ENCODE results near the gene CHAD. TPM values are rescaled to one million over a fixed set of nuclear protein-coding genes. Genes with fewer than 3 reads are reported as not detected.

Gene CHAD, protein sequence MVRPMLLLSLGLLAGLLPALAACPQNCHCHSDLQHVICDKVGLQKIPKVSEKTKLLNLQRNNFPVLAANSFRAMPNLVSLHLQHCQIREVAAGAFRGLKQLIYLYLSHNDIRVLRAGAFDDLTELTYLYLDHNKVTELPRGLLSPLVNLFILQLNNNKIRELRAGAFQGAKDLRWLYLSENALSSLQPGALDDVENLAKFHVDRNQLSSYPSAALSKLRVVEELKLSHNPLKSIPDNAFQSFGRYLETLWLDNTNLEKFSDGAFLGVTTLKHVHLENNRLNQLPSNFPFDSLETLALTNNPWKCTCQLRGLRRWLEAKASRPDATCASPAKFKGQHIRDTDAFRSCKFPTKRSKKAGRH
- not detected for total RNA-seq

DNA sequence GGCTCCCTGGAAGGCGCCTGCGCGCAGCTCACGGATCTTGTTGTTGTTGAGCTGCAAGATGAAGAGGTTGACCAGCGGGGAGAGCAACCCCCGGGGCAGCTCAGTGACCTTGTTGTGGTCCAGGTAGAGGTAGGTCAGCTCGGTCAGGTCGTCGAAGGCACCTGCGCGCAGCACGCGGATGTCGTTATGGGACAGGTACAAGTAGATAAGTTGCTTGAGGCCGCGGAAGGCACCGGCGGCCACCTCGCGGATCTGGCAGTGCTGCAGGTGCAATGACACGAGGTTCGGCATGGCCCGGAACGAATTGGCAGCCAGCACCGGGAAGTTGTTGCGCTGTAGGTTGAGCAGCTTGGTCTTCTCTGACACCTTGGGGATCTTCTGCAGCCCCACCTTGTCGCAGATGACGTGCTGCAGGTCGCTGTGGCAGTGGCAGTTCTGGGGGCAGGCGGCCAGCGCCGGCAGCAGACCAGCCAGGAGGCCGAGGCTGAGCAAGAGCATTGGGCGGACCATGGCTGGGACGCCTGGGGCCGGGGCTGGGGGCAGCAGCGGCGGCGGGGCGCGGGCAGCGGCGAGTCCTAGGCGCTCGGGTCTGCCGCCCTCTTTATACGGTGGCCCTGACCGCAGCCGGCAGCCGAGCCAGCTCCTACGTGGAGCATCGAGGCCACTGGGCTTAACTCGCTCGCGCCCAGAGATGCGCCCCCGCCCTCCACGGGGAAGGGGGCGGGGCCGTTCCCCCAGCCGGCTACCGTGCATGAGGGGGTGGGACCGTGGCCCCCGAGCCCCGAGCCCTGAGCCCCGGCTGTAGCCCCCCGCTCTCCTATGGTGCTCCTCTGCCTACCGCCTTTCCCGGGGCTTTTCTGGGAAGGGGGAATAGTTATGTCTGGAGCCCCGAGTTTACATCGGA lies at the start of gene CHAD:
TSS of gene CHAD (minus strand) at position 577 of the 904 bp plus-strand sequence. CDS start at position 510, 67 bp downstream.

DNA sequence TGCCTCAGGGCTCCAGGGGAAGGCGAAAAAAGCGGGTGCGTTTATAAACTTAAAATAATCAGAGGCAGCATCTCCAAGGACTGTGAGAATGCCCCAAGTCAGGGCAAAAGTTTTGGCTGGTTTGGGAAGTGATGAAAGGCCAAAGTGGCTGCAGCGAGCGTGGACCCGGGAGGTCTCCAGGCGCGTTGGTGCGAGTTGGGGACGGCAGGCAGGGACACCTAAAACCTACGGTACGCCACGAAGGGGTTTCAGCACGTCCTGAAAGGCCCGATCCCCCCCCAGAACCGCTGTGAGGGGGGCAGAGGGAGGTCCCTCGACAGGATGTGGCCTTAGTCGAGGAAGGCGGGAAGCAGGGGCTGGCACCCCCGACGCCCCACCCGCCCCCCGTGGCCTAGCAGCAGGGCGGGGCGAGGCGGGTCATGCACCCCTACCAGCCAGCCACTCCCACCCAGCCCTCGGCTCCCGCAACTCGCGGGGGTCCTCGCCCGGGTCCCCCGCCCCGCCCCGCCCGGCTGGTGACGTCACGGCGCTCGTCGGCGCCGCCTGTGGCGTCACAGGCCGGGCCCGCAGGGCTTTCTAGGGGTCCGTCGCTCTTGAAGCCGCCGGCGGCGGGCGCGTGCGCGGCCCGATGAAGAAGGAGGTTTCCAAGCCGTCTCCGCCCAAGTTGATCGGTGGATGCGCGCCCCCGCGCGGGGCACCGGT lies 39.3 kb upstream of the CHAD start, which contains the start of gene MYCBPAP:
TSS of gene MYCBPAP (plus strand) at position 569 of the 702 bp plus-strand sequence. CDS start 236 bp downstream, outside the sequence.

DNA sequence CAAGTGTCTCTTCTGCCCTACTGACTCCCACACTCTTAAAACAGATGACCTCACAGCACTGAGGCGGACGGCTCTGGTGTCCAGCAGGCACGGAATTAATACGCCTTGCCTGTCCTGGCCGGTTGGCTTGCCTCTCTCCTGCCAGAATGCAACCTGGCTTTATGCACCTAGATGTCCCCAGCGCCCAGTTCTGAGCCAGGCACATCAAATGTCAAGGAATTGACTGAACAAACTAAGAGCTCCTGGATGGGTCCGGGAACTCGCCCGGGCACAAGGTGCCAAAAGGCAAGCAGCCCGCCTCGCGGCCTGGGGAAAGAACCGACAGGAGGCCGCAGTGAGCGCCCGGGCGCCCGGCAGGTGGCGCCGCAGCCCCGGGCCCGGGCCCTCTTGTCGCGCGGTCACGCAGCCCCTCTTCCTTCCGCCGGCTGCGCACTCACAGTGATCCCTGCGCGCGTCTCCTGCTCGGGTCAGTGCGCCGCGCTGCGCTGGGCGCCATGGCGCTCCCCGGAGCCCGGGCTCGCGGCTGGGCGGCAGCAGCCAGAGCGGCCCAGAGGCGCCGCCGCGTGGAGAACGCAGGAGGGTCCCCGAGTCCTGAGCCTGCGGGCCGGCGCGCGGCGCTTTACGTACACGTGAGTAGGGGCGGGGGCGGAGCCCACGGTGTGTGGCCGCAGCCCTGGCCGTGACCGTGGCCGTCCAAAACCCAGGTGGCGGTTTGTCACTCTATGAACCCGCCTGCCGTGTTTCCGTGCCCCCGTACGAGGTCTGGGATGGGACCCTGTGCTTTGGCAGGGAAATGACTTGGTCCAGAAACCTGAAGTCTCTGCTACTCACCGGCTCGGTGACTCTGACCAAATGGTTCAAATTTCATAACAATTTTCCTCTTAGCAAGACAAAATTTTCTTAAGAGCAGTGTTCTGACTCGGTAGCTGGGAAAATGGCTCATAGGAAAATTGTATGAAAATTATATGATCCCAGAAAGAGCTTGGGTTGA lies 10.0 kb upstream of the CHAD start, which contains the start of gene RSAD1:
TSS of gene RSAD1 (plus strand) at position 470 of the 991 bp plus-strand sequence. CDS start at position 495, 25 bp downstream.

DNA sequence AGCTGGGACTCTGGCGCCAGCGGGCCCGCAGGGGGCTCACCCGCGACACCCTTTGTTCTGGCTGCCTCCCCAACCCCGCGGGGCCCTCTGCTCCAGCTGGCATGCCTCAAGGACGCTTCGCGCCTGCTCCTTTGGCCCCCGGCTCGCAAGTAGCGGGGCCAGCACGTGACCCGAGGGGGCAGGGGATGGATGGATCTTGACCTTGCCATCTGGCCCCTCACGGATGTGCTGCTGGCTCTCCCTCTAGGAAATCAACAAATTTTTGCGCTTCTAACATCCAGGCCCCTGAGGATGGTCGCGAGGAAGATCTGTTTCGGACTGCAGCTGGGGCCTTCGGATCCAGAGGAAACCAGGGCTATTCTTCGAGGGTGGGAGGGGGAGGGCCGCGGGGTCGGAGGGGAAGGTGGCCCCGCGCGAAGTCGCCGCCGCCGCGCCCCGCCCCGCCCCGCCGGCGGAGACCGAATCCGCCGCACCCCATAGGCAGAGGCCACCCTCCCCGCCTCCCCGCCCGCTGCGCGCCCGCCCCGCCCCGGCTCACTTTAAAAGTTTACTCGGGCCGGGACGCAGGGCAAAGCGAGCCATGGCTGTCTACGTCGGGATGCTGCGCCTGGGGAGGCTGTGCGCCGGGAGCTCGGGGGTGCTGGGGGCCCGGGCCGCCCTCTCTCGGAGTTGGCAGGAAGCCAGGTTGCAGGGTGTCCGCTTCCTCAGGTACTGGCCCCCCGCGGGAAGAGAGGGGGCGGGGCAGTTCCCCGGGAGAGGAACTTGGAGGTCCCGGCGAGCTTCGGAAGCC lies 42.8 kb downstream of the CHAD start, which contains the start of gene ACSF2:
TSS of gene ACSF2 (plus strand) at position 537 of the 790 bp plus-strand sequence. CDS start at position 581, 44 bp downstream.

Other genes starting within 250 kb of the CHAD start
- not detected for gene TMEM92, start 194.4 kb downstream of the CHAD start, total RNA-seq
- 10 to 100 TPM; 22.6 to 23.3 TPM for gene XYLT2, start 122.8 kb downstream of the CHAD start, total RNA-seq
- gene MRPL27, start 95.7 kb downstream of the CHAD start, total RNA-seq = 10 to 100 TPM; 53.6 to 54.6 TPM
- gene EME1, start 95.7 kb downstream of the CHAD start, total RNA-seq = 10 to 100 TPM; 13.0 to 13.2 TPM
- 10 to 100 TPM; 49.7 to 52.7 TPM for gene LRRC59, start 71.4 kb downstream of the CHAD start, total RNA-seq
- gene ACSF2, start 42.7 kb downstream of the CHAD start, total RNA-seq = 10 to 100 TPM; 23.1 to 24.0 TPM
- gene RSAD1, start 10.0 kb upstream of the CHAD start, total RNA-seq = 10 to 100 TPM; 26.5 to 29.7 TPM
- 10 to 100 TPM; 10.3 to 11.5 TPM for gene MYCBPAP, start 39.6 kb upstream of the CHAD start, total RNA-seq
- not detected for gene EPN3, start 63.9 kb upstream of the CHAD start, total RNA-seq
- 10 to 100 TPM; 15.8 to 17.7 TPM for gene SPATA20, start 78.3 kb upstream of the CHAD start, total RNA-seq
- not detected for gene CACNA1G, start 91.8 kb upstream of the CHAD start, total RNA-seq
- gene ABCC3, start 166.0 kb upstream of the CHAD start, total RNA-seq = not detected
- 10 to 100 TPM; 27.8 to 29.1 TPM for gene ANKRD40, start 239.0 kb upstream of the CHAD start, total RNA-seq

Data from activated naive CD4-positive, alpha-beta T cell treated with anti-CD3 and anti-CD28 coated beads, Interleukin-2, amount 10 ng/mL, durations not matched to agents 5 hours and 36 hours (primary cell).